IPS-18c (cell line): ENCODE measurements around the gene ZSCAN10.

Experiments
- H3K4me3 ChIP-seq: 2 replicates; pipeline ENCODE4 v1.7.0; 2013; ENCODE audit warnings: low read depth, mild to moderate bottlenecking, low read length, moderate library complexity; ENCODE audit not compliant: insufficient read depth
- H3K9me3 ChIP-seq: one replicate; pipeline ENCODE4 v1.6.1; 2013; ENCODE audit warnings: mild to moderate bottlenecking, low read length, moderate library complexity; ENCODE audit not compliant: control insufficient read depth, insufficient read depth

ZSCAN10 gene

GRCh38 chr16:3118204-3118790 is 19.2 kb upstream of the ZSCAN10 start:
- Histone ChIP-seq H3K9me3 (no peaks in the 10 kb centered on the region), H3K4me3 (no peak overlapping the region)

DNA sequence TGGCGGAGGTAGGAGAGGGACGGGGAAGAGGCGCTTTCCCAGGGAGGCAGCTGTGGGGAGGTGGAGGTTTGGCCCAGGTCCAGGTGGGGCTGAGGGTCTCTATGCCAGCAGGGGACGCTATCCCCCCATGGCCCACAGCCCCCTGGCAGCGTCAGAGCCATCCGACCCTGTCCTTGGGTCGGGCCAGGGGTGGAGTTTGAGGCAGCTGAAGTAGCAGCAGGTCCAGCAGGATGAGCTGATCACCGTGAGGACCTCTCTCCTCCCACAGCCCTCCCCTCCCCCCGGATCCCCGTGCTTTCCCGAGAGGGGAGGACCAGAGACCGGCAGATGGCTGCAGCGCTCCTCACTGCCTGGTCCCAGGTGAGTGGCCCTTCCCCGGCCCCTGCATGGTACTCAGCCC is 16.5 kb upstream of the ZSCAN10 start:
- H3K9me3 ChIP-seq, result no peaks in the 10 kb centered on the region
- no peak overlapping the region for H3K4me3 ChIP-seq

DNA sequence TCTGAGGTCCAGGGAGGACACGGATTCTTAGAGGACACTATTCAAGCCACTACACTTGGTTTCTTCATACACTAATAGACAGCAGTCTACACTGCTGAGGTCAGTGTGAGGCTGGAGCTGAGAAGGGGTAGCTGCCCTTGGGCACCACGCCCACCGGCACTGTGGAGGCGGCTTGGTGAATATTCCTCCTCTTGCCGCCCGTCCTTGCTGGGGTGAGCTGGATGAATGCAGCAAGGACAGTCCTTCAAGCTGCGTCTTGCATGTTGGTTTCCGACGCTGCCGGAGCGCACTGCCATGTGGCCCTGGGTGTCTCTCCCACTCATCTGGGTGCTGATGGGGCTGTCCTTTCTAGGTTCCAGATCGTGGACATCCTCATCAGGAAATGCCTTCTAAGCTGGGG is 15.9 kb upstream of the ZSCAN10 start:
- H3K9me3 ChIP-seq, result no peaks in the 10 kb centered on the region
- no peak overlapping the region for H3K4me3 ChIP-seq

GRCh38 chr16:3113765-3114479 is 14.8 kb upstream of the ZSCAN10 start:
- Histone ChIP-seq H3K9me3 (peaks cover 3% of the 10 kb centered on the region), H3K4me3 (peak overlapping the region; percentile 100; the same call in 1 of the 2 replicates)

- Histone ChIP-seq H3K4me3 (peak overlapping the region; percentile 100), H3K9me3 (peaks cover 3% of the 10 kb centered on the region)
Observed at GRCh38 chr16:3112881-3113574, 13.9 kb upstream of the ZSCAN10 start.

DNA sequence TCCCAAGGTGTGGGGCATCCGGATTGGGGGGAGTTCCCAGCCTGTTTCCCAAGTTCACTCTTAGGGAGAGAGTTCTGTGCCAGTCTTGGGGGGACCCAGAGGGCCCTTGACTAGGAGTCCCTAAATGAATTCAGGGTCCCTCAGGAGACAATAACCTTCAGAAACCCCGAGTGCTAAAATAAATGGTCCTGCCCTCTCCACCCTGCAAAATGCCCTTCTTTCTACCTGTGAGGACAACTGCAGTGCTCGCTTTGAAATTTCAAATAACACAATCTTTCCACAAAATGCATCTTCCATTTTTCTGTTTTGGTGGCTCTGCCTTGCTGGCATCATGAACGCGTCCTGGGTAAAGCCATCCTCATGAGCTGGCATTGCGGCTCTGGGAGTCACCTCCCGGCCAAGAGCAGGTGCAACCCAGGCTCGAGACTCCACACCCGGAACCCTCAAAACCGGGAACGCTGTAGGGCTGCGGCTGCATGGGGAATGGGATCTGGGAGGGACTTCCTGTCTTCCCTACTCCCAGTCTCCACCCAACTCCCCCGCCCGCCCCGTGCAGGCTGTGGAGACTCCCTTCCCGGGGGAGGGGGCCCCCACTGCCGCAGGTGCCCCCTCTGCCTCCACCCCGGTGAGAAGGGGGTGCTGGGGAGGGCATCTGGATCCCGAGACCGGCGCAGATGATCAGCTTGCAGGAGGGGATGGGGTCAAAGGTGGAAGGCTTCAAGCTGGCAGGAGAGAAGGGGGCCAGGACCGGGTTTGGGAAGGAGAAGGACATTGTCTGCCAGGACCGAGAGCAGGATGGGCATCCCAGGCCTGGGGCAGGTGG is 13.2 kb upstream of the ZSCAN10 start, which contains the start of gene ZNF205:
Gene ZNF205 (plus strand): TSS at position 529 of the 823 bp plus-strand sequence. CDS start 845 bp downstream, outside the sequence.
- Histone ChIP-seq H3K9me3 (peaks cover 3% of the 10 kb centered on the region), H3K4me3 (peak within 1 kb of the TSS; percentile 100)

- H3K9me3 ChIP-seq, result peaks cover 3% of the 10 kb centered on the region
- peak overlapping the region; percentile 81 for H3K4me3 ChIP-seq
Observed at GRCh38 chr16:3106205-3106928, 7.3 kb upstream of the ZSCAN10 start.

DNA sequence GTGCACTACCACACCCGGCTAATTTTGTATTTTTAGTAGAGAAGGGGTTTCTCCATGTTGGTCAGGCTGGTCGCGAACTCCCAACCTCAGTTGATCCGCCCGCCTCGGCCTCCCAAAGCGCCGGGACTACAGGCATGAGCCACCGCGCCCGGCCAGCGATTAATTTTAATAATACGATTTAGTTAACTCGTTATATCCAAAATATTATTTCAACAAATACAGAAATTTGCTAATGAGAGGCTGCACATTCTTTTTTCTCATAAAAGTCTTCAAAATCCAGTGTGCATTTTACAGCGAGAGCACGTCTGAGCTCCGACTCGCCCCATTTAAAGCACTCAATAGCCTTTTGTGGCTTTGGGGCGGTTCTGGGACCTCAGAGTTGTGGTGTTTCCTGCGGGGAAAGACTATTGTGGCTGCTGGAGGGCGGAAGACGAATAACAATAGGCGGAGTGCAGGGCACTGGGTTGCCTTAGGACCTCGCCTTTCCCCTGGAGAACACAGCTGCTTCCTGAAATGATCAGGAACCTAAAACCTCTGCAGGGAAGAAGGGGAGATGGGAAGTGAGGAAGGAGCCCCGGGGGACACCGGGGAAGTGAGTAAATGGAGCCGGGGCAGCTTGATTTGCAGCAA is 2.9 kb upstream of the ZSCAN10 start:
- H3K9me3 ChIP-seq, result no peaks in the 10 kb centered on the region
- H3K4me3 ChIP-seq, result no peak overlapping the region; the same call in 1 of the 2 replicates

GRCh38 chr16:3101018-3101840 is 2.1 kb upstream of the ZSCAN10 start:
- H3K9me3 ChIP-seq, result no peaks in the 10 kb centered on the region
- no peak overlapping the region for H3K4me3 ChIP-seq

DNA sequence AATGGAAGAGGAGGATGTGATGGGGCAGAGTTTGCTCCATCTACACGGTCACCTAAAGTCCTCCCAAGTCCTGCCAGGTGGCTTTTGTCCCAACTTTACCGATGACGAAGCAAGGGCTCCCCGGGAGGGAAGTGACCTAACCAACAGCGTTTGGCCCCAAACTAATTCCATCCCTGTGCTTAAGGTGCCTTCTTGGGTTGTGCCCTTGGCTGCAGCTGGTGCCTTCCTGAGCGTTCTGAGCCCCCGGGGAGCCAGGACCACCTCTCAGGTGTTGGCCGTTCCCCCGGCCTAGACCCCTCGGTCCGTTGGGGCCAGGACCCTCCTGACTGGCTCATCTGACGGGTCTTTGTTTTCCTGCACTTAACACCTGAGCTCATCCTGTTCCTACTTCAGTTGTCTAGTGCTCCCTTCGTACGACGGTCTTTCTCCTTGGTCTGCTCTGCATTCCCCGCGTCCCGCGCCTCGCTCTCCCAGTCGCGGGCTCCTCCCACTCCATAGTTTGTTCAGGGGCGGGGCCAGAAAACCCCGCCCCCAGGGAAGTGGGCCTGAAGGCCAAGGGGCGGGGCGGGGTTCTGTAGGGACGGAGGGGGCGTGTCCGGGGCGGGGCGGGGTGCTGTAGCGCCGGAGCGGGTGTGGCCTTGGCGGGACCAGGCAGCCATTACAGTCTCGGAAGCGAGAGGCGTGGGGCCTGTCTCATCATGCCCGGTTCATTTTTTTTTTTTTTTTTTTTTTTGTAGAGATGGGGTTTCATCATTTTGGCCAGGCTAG is 822 bp upstream of the ZSCAN10 start:
- Histone ChIP-seq H3K4me3 (peak overlapping the region; percentile 95), H3K9me3 (no peaks in the 10 kb centered on the region)

GRCh38 chr16:3099395-3099731 is 269 bp upstream of the ZSCAN10 start:
- Histone ChIP-seq H3K9me3 (no peaks in the 10 kb centered on the region), H3K4me3 (peak overlapping the region; percentile 95)

- H3K4me3 ChIP-seq, result peak overlapping the region; percentile 95
- no peaks in the 10 kb centered on the region for H3K9me3 ChIP-seq
Observed at GRCh38 chr16:3097266-3097665, 1.8 kb downstream of the ZSCAN10 start.

DNA sequence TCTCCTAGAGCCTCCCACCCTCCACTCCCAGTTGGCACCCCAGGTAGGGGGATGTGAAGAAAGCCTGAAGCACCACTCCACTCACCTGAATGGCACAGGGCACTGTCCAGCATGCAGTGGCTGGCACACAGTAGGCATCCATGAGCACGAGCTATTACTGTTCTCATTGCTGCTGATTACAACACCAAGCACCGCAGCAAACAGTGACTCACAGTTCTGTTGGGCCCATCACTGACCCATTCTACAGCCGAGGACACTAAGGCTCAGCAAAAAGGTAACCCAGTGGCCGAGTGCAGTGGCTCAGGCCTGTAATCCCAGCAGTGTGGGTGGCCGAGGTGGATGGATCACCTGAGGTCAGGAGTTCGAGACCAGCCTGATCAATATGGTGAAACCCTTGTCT is 2.7 kb downstream of the ZSCAN10 start:
- Histone ChIP-seq H3K9me3 (no peaks in the 10 kb centered on the region), H3K4me3 (no peak overlapping the region)

GRCh38 chr16:3095869-3096268 is 3.2 kb downstream of the ZSCAN10 start:
- Histone ChIP-seq H3K9me3 (no peaks in the 10 kb centered on the region), H3K4me3 (no peak overlapping the region)
